Measurements from ENCODE around the gene KRTAP10-12. TPM values are rescaled to one million over a fixed set of nuclear protein-coding genes. Genes with fewer than 3 reads are reported as not detected.

KRTAP10-12 gene
- total RNA-seq, 2 experiments from 2014 or later: not detected

GRCh38 chr21:44656868-44657267 lies 40.1 kb upstream of the KRTAP10-12 start:
- peak overlapping the region; percentile 31 to 55 for H3K27ac ChIP-seq (ENCODE audit: low read depth in 1 of 2, low read length in 2 of 2)
- Mint-ChIP-seq H3K4me3 (peak overlapping the region; percentile 43), H3K36me3 (ENCODE audit: low read depth) (peaks cover 42% of the 10 kb centered on the region), H3K9me3 (peaks cover 20% of the 10 kb centered on the region), H3K27ac (peak overlapping the region; percentile 92), H3K27me3 (no peaks in the 10 kb centered on the region), H3K4me1 (ENCODE audit: low read depth) (peaks cover 61% of the 10 kb centered on the region)
- ATAC-seq (ENCODE audit: poor library complexity) (no peak), DNase-seq (no peak)
- no peaks in the 10 kb centered on the region for H3K36me3 ChIP-seq (ENCODE audit: insufficient read depth, low read length)
- no peaks in the 10 kb centered on the region for H3K27me3 ChIP-seq (ENCODE audit: control insufficient read depth in 1 of 2, insufficient read depth in 2 of 2, low read length in 2 of 2)
- peak overlapping the region; percentile 8 for H3K4me3 ChIP-seq (ENCODE audit: low read length)
- CTCF ChIA-PET: no interaction called here
- TF ChIP-seq CTCF (IDR thresholded peaks at IDR 0.05): no peak
- POLR2A ChIA-PET: interaction anchor here (0.6 to 2.1 kb wide), 18 partner anchors 10 to 146 kb away, joined by 3 to 40 read pairs (median 4); partner anchors contain the start of genes KRTAP12-2 and TSPEAR
- intact Hi-C loops (cut with DNase I, micrococcal nuclease): loop anchor here in 1 of 2 experiments (2.0 to 5.0 kb wide), 3 partner anchors 36 to 110 kb away; no protein-coding TSS in a partner anchor
- H3K9me3 ChIP-seq (ENCODE audit: control insufficient read depth in 1 of 2, insufficient read depth in 1 of 2, low read length in 2 of 2): peaks cover 14 to 39% of the 10 kb centered on the region in 2 experiments
- peaks cover 61% of the 10 kb centered on the region for H3K4me1 ChIP-seq (ENCODE audit: insufficient read depth, low read length)

GRCh38 chr21:44657635-44658540 lies 39.1 kb upstream of the KRTAP10-12 start, which contains the start of gene KRTAP12-3:
Gene KRTAP12-3 (plus strand): TSS chr21:44657932. CDS start chr21:44657980, 48 bp downstream.
- H3K4me3 ChIP-seq (ENCODE audit: low read length): peak within 1 kb of the TSS; percentile 8

More at GRCh38 chr21:44657635-44658540, 39.1 kb upstream of the KRTAP10-12 start, which contains the start of gene KRTAP12-3:
- Mint-ChIP-seq H3K9me3 (peaks cover 25% of the 10 kb centered on the region), H3K27me3 (no peaks in the 10 kb centered on the region), H3K36me3 (ENCODE audit: low read depth) (peaks cover 42% of the 10 kb centered on the region), H3K4me1 (ENCODE audit: low read depth) (peaks cover 61% of the 10 kb centered on the region), H3K4me3 (peak within 1 kb of the TSS; percentile 43), H3K27ac (peak within 1 kb of the TSS; percentile 92)
- ChIA-PET POLR2A (interaction anchor here (0.6 to 2.1 kb wide), 22 partner anchors 9 to 422 kb away, joined by 3 to 40 read pairs (median 4); partner anchors contain the start of genes KRTAP12-2, PTTG1IP and TSPEAR), CTCF (interaction anchor here (0.9 kb wide), 1 partner anchor 59 kb away, joined by 3 read pairs; no protein-coding TSS in a partner anchor)
- Histone ChIP-seq H3K4me1 (ENCODE audit: insufficient read depth, low read length) (peaks cover 61% of the 10 kb centered on the region), H3K36me3 (ENCODE audit: insufficient read depth, low read length) (no peaks in the 10 kb centered on the region), H3K27me3 (ENCODE audit: control insufficient read depth in 1 of 2, insufficient read depth in 2 of 2, low read length in 2 of 2) (no peaks in the 10 kb centered on the region), H3K9me3 (ENCODE audit: control insufficient read depth in 1 of 2, insufficient read depth in 1 of 2, low read length in 2 of 2) (peaks cover 14 to 38% of the 10 kb centered on the region in 2 experiments), H3K27ac (ENCODE audit: low read depth in 1 of 2, low read length in 2 of 2) (peak within 1 kb of the TSS; percentile 73 to 75)
- peak; percentile 33 to 94 (median 60) for DNase-seq
- intact Hi-C loops (cut with DNase I, micrococcal nuclease): loop anchor here in 1 of 2 experiments (2.0 to 5.0 kb wide), 3 partner anchors 35 to 111 kb away; no protein-coding TSS in a partner anchor
- ATAC-seq (ENCODE audit: poor library complexity): peak; percentile 66
- no peak for TF ChIP-seq CTCF (IDR thresholded peaks at IDR 0.05)

Data from CD4-positive, alpha-beta T cell (primary cell).